ENCODE data around the gene VPS33A. TPM values are rescaled to one million over a fixed set of nuclear protein-coding genes. Genes with fewer than 3 reads are reported as not detected.

Gene VPS33A
- total RNA-seq, 4 donors from 2014 or later = 12.6 to 23.6 (median 19.2) TPM

- no peak for TF ChIP-seq POLR2A (IDR thresholded peaks at IDR 0.05)
- no peak for TF ChIP-seq CTCF (IDR thresholded peaks at IDR 0.05)
- TF ChIP-seq EP300 (IDR thresholded peaks at IDR 0.05) = no peak
- H3K27me3 ChIP-seq = no peaks in the 10 kb centered on the region
- peak overlapping the region in 1 of 4 donors; percentile 19 for H3K27ac ChIP-seq
- no peaks in the 10 kb centered on the region for H3K9me3 ChIP-seq
- no peaks in the 10 kb centered on the region for H3K4me1 ChIP-seq
- no peak overlapping the region for H3K4me3 ChIP-seq
- no peak for DNase-seq (ENCODE audit: low spot score in 2 of 2)
- 90 to 93% methylated on average over 11 of the region's 11 CpGs for WGBS, 2 donors
- H3K36me3 ChIP-seq = peaks cover 0 to 82% (median 8%) of the 10 kb centered on the region in 3 donors
Measured at GRCh38 chr12:122244565-122245371, 21.5 kb downstream of the VPS33A start.

DNA sequence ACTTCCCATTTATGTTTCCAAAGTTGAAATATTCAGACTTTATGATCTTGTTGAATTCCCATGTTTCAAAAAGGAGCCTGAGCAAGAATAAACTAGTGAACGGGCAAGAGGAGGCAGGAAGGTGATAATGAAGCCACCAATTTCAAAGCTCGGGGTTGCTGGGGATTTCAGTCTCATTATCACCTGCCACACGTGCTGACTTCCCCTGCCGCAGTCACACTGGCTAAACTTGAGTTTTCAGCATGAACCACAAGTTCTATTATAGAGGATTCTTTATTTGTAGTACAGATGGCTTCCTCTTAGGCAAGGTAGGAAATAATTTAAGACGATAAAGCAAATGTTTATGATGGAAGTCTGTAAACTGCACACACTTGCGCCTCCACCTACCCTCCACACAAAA lies 22.3 kb downstream of the VPS33A start:
- WGBS, 2 donors = 91 to 92% methylated on average over 6 of the region's 6 CpGs
- Histone ChIP-seq H3K4me3 (no peak overlapping the region), H3K27ac (peak overlapping the region in 1 of 4 donors; percentile 19), H3K9me3 (no peaks in the 10 kb centered on the region), H3K27me3 (no peaks in the 10 kb centered on the region), H3K36me3 (peaks cover 0 to 82% (median 8%) of the 10 kb centered on the region in 3 donors), H3K4me1 (no peaks in the 10 kb centered on the region)
- DNase-seq (ENCODE audit: low spot score in 2 of 2) = no peak
- TF ChIP-seq EP300 (IDR thresholded peaks at IDR 0.05) = no peak
- TF ChIP-seq CTCF (IDR thresholded peaks at IDR 0.05) = no peak
- no peak for TF ChIP-seq POLR2A (IDR thresholded peaks at IDR 0.05)

- Histone ChIP-seq H3K4me3 (no peak overlapping the region), H3K27me3 (no peaks in the 10 kb centered on the region), H3K4me1 (no peaks in the 10 kb centered on the region), H3K36me3 (peaks cover 0 to 98% (median 15%) of the 10 kb centered on the region in 3 donors), H3K9me3 (no peaks in the 10 kb centered on the region), H3K27ac (no peak overlapping the region)
- DNase-seq (ENCODE audit: low spot score in 2 of 2) = no peak
- TF ChIP-seq EP300 (IDR thresholded peaks at IDR 0.05) (no peak), CTCF (IDR thresholded peaks at IDR 0.05) (no peak), POLR2A (IDR thresholded peaks at IDR 0.05) (no peak)
- 90 to 93% methylated on average over 5 of the region's 5 CpGs for WGBS, 2 donors
Measured at GRCh38 chr12:122238861-122239260, 27.4 kb downstream of the VPS33A start.

DNA sequence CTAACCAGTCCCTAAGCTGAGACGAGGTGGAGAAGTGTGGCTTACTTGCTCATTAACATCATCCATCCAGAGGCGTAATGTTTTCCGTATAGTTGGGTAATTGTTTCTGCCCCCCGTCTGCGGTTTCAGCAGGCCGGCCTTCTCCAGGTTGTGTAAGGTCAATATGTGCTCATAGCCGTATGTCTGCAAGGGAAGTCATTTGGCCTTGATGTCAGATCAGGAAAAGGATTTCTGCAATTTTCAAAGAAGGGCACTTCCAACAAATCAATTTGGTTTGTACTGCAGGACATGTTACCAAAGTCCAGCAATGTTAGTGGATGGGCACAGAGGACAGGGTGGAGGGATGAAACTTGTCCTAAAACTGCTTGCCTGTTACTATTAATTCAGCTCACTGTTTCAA lies 30.6 kb downstream of the VPS33A start:
- H3K9me3 ChIP-seq = no peaks in the 10 kb centered on the region
- H3K4me1 ChIP-seq = no peaks in the 10 kb centered on the region
- no peak overlapping the region for H3K4me3 ChIP-seq
- peaks cover 2 to 98% (median 22%) of the 10 kb centered on the region in 3 donors for H3K36me3 ChIP-seq
- no peak overlapping the region for H3K27ac ChIP-seq
- no peak for DNase-seq (ENCODE audit: low spot score in 2 of 2)
- 88 to 91% methylated on average over 7 of the region's 7 CpGs for WGBS, 2 donors
- no peak for TF ChIP-seq EP300 (IDR thresholded peaks at IDR 0.05)
- TF ChIP-seq POLR2A (IDR thresholded peaks at IDR 0.05) = no peak
- TF ChIP-seq CTCF (IDR thresholded peaks at IDR 0.05) = no peak
- no peaks in the 10 kb centered on the region for H3K27me3 ChIP-seq

GRCh38 chr12:122232691-122233090 lies 33.6 kb downstream of the VPS33A start:
- Histone ChIP-seq H3K9me3 (no peaks in the 10 kb centered on the region), H3K36me3 (peaks cover 2 to 80% (median 29%) of the 10 kb centered on the region in 3 donors), H3K27me3 (no peaks in the 10 kb centered on the region), H3K4me3 (no peak overlapping the region), H3K27ac (no peak overlapping the region), H3K4me1 (no peaks in the 10 kb centered on the region)
- TF ChIP-seq CTCF (IDR thresholded peaks at IDR 0.05) (no peak), POLR2A (IDR thresholded peaks at IDR 0.05) (no peak), EP300 (IDR thresholded peaks at IDR 0.05) (no peak)
- no peak for DNase-seq (ENCODE audit: low spot score in 2 of 2)
- WGBS, 2 donors = 89 to 95% methylated on average over 10 of the region's 10 CpGs
